ENCODE measurements around the gene PRKAR2B.

The PRKAR2B gene

GRCh38 chr7:107044347-107045194, at the start of gene PRKAR2B:
TSS of gene PRKAR2B (plus strand) at chr7:107044705. CDS start at chr7:107044908, 203 bp downstream.
- peak; percentile 74 for DNase-seq (ENCODE audit: low read depth)

DNA sequence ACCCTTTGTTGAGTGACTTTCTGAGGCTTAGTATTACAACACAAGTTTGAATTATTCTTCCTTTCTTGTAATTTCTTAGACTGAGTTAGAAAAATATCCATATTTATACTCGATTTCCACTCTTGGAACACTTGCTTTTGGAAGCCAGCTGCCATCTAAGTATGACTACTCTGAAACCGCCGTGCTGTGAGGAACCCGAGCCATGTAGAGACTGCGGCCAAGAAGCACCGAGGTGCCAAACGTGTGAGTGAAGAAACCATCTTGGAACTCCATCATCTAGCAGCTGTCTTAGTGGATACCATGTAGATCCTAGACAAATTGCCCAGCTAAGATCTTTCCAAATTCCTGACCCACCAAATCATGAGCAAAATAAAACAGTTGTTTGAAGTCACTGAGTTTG, 49.7 kb upstream of the PRKAR2B start:
- no peak for DNase-seq (ENCODE audit: low read depth)

DNA sequence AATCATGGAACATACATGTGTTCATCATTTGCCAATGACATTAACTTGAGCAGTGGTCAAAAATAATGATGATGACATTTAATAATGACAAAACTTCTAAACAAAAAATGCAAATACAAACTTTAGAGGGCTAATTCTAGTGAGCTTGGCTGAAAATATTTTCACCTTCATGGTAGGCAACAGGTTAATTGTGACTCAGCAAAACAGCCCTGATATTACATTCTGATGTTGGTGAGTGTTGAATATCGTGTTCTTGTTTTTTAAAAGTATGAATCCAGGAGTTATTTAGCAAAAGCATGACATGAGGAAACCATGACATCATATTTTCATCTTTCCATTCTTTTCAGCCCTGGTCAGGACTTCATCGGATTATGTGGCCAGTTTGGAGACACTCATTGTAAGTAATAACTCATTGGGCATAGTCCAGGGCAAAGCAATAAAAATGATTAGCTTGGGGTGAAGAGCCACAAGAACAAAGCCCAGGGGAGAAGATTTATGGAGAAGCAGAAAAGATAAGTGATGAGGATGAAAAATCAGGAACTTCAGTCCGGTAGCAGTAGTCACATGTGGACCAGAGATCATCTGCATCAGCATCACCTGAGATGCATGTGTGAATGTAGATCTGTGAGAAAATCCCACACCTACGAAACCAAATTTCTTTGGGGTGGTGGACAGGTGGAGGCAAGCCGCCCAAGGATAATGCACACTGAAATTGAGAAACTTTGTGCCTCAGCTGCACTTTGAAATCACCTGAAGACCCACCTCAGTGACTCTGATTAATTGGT, 46.8 kb upstream of the PRKAR2B start:
- no peak for DNase-seq (ENCODE audit: low read depth)

DNA sequence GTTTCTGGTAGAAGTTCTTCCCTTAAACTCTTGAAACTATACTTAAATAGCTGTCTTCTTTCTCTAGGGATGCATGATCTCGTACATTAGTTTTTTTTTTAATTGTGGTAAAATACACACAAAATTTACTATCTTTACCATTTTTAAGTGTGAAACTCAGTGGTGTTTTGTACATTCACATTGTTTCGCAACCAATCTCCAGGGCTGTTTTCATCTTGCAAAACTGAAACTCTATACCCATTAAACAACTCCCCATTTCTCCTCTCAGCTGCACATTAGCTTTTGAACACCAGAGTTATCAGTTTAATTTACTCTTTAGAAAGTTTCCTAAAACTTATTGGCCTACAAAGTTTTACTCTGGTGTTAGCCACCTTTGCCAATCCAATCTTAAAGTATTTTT, 45.5 kb upstream of the PRKAR2B start:
- no peak for DNase-seq (ENCODE audit: low read depth)

GRCh38 chr7:107001490-107001889, 43.0 kb upstream of the PRKAR2B start:
- DNase-seq (ENCODE audit: low read depth), result no peak

DNA sequence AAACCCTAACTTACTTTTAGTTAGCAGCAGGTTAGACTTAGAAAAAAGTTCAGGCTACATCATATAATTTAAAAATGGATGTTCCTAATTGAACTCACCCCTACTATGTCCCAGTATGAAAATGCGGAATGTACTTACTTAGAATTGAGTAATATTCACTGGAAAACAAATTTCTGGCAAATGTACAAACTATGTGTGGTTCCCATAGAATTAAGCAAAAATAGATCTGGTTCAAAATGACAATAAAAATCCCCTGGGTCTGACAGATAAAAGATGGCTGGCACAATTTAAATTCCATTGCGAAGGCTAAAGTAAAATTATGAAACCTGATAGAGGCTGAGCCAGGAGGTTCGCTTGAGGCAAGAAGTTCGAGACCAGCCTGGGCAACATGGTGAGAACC, 42.4 kb upstream of the PRKAR2B start:
- DNase-seq (ENCODE audit: low read depth), result no peak

DNA sequence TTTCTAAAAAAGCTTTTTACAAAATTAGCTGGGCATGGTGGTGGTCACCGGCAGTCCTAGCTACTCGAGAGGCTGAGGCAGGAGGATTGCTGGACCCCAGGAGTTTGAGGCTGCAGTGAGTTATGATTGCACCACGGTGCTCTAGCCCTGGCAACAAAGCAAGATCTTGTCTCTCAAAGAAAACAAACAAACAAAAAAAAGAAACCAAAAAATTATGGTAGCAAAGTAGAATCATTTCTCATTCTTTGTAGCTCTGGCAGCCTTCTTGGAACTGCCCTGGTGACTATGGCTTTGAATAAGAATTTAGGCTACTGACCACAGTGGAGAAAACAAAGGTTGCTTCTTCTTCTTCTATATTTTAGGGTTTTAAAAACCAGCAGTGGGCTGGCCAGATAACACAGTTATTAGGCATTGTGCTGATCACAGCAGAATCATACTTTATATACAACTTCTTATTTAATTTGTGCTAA, 41.9 kb upstream of the PRKAR2B start:
- no peak for DNase-seq (ENCODE audit: low read depth)

GRCh38 chr7:107007007-107007891, 37.3 kb upstream of the PRKAR2B start:
- no peak for DNase-seq (ENCODE audit: low read depth)

DNA sequence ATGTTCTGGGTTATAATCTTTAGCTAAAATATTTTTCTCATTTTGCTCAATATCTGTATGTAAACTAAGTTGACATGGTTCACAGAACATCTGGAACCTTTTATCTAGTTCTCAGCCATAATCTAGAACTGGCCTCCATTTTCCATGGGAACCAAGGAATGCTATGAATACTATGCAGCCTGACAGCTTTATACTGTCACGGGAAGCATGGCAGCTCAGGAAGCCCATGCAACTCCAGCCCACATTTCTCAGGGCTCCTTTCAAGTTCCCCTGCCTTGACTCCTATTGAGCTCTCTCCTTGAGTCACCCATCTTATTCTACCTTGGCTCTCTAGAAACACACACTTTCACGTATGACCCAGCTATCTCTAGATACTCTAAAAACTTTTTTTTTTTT, 36.6 kb upstream of the PRKAR2B start:
- DNase-seq (ENCODE audit: low read depth), result peak; percentile 53

DNA sequence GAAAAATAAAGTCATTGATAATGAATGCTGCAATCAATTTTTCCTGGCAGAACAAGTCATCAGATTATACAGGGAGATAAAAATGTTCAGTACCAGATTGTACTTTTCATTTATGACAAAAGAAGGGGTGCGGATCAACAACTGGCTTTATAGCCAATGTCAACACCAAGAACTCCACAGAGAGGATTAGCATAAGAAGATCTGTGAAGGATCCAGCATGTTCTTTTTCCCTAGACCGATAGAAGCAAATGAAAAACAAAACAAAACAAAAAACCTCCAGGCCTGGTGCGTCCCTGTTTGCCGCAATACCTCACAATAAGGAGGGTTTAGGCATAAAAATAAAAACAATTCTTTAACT, 34.7 kb upstream of the PRKAR2B start:
- DNase-seq (ENCODE audit: low read depth), result no peak

- DNase-seq (ENCODE audit: low read depth), result no peak
Observed at GRCh38 chr7:107012691-107013090, 31.8 kb upstream of the PRKAR2B start.

DNA sequence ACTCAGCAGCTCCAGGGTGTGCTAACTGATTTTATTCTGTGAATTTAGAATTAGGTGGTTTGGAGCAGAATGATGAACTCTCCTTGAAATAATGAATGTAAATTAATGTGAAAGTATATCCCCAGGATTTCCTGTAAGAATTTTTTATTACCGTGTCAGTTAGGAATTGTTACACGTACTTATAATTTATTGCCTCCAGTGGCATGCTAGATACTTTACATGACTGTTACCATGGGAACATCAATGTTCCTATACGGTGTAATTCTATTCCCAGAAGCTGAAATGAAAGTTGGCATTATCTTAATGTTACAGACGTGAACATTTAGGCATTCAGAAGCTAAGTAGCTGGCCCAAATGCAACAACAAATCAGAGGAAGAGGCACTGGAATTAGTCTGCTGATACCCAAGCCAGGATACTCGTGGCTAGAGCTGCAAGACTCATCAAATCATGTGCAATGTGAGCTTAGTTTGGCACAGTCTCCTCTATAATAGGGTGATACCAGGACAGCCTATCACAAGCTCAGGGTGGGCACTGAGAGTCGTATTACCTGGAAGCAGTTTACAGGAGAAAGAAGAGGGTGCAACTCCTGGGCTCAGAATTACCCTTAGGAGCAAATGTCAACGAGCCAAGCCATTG, 30.0 kb upstream of the PRKAR2B start:
- DNase-seq (ENCODE audit: low read depth), result no peak

GRCh38 chr7:107016312-107016711, 28.2 kb upstream of the PRKAR2B start:
- DNase-seq (ENCODE audit: low read depth), result no peak

DNA sequence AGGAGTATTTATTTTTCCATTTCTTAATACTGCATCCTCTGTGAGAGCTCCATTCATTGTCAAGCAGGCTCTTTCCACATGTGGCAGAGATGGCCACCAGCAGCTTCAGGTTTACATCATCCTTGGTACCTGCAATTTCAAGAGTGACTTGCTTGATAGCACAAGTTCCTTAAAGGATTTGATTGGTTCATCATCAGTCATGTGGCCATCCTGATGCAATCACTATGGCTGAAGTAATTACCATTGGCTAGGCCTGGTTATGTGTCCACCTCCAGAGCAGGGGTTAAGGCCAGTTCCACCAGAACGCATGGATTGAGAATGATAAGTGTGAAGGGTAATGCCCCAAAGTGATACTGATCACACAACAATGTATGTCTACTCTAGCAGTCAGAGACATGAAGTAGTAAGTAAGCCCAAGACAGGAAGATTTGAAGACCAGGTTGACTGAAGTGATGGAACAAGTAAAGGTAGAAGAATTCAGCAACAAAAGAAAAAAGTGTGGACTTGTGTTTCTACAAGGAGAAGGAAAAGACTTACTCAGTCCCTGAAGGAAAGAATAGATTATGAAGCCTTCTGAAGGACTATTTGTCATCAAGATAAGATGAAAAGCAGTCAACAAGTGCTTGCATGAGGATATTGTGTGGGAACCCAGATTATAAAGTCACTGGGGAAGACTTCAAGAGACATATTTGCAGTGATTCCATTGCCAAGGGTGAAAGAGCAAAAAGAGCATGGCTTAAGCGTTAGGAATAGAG, 26.4 kb upstream of the PRKAR2B start:
- DNase-seq (ENCODE audit: low read depth), result no peak

DNA sequence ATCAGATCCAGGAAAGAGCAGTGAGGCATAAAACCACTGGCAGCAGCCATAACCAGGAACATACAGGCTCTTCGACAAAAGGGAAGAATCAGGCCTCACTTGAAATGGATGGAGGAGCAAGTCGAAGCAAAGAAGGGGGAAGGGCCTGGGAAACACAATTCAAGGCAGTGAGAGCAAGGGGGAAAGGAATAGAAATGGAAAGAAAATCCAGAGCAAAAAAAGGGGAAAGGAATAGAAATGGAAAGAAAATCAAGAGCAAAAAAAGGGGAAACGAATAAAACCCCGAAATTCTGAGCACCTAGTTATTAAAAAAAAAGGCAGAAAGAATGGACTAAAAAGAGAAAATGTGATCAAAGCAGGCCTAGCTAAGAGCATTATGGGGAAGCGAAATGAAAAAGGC, 24.1 kb upstream of the PRKAR2B start:
- DNase-seq (ENCODE audit: low read depth), result no peak

DNA sequence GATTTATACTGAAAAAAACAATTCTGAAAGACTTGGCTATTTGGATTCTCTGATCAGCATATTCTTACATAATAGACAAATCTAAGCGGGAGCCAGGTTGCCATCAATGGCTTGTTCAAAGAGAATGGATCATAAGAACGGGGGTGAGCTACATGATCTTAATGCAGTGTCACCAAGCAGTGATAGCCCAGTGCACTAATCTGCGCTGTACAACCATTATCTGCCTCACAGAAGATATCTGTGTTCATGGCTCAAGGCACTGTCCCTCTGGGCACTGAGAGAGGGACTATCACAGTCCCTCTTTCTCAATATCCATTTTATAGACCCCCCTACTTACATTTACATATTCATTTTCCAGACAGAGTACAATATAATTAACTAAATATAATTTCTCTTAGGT, 22.9 kb upstream of the PRKAR2B start:
- DNase-seq (ENCODE audit: low read depth), result no peak

- peak; percentile 18 for DNase-seq (ENCODE audit: low read depth)
Observed at GRCh38 chr7:107023522-107024151, 20.9 kb upstream of the PRKAR2B start.

DNA sequence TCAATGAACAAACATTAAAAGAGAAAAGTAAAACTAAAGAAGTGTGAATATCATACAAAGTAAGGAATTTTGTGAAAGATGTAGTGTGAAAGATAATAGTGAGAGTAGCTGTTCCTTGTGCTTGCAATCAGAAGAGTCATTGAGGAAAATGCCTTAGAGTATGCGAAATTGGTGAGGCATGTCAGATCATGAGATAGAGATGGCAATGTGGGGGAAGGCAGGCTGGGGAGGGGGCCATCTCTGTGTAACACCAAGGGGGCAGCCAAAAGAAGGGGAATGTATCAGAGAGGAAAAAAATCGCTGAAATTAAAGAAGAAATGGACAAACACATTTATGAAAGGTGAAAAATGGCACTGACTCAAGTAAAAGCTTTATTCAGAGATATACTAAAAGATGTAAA, 19.6 kb upstream of the PRKAR2B start:
- no peak for DNase-seq (ENCODE audit: low read depth)

DNA sequence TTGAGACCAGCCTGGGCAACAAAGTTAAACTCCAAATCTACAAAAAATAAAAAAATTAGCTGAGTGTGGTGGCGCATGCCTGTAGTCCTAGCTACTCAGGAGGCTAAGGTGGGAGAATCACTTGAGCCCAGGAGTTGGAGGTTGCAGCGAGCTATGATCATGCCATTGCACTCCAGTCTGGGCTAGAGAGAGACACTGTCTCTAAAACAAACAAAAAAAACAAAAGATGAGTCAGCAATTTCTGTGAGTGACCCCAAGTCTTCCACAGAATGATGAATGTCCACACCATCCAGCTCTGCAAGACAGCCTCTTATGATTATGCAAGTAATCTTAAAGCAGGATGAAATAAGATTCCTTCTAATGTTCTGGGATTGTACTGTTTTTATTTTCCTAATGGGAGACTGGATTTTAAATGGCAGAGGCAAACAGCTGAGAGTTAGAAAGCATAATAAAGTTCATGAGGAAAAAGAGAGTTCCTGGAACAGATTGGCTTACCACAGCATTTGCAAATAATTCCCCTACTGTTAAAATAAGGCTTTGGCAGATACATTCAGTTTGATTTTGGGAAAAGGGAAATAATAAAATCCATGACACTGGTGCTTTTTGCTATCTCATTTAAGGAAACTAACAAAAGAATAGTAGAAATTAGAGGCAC, 18.9 kb upstream of the PRKAR2B start:
- DNase-seq (ENCODE audit: low read depth), result peak; percentile 27

DNA sequence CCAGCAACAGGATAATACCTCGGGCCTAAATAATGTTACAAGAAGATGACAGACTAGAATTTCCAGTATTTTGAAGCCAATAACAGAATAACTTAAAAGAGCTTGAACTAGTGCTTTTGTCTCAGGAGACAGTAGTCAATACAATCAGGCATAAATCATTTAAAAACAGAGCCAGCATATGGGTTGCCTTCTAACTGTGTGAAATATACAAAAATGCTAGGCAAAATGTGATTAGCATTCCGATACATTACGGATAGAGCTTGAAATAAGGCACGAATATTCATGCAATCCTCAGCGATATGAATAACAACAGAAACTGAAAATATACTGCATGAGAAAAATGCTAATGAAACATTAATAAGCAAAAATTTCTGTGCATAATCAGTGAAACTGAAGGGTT, 18.3 kb upstream of the PRKAR2B start:
- no peak for DNase-seq (ENCODE audit: low read depth)
